22Rv1 (cell line): ENCODE data around the gene MYO7B.

Experiments used
- CTCF ChIP-seq: fragments of 450-650 bp; IDR thresholded peaks from 2 replicates; pipeline ENCODE4 v1.5.1; 2017; ENCODE audit warnings: mild to moderate bottlenecking
- ZFX ChIP-seq: fragments of 450-650 bp; IDR thresholded peaks from 2 replicates; pipeline ENCODE4 v1.6.1; 2017; ENCODE audit warnings: antibody characterized with exemption, borderline replicate concordance

GRCh38 chr2:127628767-127629614 is 93.5 kb downstream of the MYO7B start:
- no peak for TF ChIP-seq CTCF
- TF ChIP-seq ZFX, result no peak
